Right lobe of liver (tissue), 4 donors: ENCODE results near the gene HEATR5B.

Experiments
- POLR2A ChIP-seq: fragments of 450-650 bp; IDR thresholded peaks from one replicate; pipeline ENCODE4 v1.6.1; 2017; ENCODE audit warnings: antibody characterized with exemption, mild to moderate bottlenecking
- TF ChIP-seq, protein P1 (sequence below), 4 donors: fragments of 200-600 bp in 3 of 4; fragments of 450-650 bp in 1 of 4; IDR thresholded peaks; one replicate each; pipeline versions ENCODE4 v1.5.1 to v1.8.0; 2016 to 2022; ENCODE audit warnings: antibody characterized with exemption in 4 of 4, mild to moderate bottlenecking in 2 of 4
- donor health status: DM: no; HTN: no; CAD: no.
- donor health status: DM: no; HTN: no; CAD: no.
- donor health status: DM: no; HTN: yes; CAD: no.

DNA sequence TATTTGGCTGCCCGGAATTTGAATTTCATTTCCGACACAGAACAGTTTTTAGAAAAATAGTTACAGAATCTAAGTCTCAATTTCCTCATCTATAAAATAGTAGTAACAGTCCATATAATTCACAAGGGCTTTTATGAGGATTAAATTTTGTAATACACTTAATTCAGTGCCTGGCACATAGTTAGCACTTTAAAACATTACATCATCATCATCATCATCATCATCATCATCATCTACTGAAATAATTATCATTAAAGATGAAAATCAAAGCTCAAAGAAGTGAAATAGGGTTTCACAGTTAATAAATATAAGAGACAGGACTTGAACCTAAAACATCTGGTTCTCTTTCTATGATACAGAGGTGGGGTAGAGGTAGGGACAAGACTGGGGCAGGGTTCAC lies 13.2 kb downstream of the HEATR5B start:
- no peak for TF ChIP-seq POLR2A
- TF ChIP-seq, protein P1, sequence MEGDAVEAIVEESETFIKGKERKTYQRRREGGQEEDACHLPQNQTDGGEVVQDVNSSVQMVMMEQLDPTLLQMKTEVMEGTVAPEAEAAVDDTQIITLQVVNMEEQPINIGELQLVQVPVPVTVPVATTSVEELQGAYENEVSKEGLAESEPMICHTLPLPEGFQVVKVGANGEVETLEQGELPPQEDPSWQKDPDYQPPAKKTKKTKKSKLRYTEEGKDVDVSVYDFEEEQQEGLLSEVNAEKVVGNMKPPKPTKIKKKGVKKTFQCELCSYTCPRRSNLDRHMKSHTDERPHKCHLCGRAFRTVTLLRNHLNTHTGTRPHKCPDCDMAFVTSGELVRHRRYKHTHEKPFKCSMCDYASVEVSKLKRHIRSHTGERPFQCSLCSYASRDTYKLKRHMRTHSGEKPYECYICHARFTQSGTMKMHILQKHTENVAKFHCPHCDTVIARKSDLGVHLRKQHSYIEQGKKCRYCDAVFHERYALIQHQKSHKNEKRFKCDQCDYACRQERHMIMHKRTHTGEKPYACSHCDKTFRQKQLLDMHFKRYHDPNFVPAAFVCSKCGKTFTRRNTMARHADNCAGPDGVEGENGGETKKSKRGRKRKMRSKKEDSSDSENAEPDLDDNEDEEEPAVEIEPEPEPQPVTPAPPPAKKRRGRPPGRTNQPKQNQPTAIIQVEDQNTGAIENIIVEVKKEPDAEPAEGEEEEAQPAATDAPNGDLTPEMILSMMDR (IDR thresholded peaks at IDR 0.05), result no peak
